Tracheal epithelial cell (primary cell): ENCODE data around the gene SCG2. TPM values are rescaled to one million over a fixed set of nuclear protein-coding genes. Genes with fewer than 3 reads are reported as not detected.

Source experiments
- total RNA-seq: library from RNA; depleted of rRNA; stranded (reverse); fragments of >200 nt; gene quantifications from 2 replicates; pipeline ENCODE4 v1.2.1, GENCODE V29; 2014

The SCG2 gene, protein sequence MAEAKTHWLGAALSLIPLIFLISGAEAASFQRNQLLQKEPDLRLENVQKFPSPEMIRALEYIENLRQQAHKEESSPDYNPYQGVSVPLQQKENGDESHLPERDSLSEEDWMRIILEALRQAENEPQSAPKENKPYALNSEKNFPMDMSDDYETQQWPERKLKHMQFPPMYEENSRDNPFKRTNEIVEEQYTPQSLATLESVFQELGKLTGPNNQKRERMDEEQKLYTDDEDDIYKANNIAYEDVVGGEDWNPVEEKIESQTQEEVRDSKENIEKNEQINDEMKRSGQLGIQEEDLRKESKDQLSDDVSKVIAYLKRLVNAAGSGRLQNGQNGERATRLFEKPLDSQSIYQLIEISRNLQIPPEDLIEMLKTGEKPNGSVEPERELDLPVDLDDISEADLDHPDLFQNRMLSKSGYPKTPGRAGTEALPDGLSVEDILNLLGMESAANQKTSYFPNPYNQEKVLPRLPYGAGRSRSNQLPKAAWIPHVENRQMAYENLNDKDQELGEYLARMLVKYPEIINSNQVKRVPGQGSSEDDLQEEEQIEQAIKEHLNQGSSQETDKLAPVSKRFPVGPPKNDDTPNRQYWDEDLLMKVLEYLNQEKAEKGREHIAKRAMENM
- 0.21 and 0.24 TPM in 2 replicates for total RNA-seq

DNA sequence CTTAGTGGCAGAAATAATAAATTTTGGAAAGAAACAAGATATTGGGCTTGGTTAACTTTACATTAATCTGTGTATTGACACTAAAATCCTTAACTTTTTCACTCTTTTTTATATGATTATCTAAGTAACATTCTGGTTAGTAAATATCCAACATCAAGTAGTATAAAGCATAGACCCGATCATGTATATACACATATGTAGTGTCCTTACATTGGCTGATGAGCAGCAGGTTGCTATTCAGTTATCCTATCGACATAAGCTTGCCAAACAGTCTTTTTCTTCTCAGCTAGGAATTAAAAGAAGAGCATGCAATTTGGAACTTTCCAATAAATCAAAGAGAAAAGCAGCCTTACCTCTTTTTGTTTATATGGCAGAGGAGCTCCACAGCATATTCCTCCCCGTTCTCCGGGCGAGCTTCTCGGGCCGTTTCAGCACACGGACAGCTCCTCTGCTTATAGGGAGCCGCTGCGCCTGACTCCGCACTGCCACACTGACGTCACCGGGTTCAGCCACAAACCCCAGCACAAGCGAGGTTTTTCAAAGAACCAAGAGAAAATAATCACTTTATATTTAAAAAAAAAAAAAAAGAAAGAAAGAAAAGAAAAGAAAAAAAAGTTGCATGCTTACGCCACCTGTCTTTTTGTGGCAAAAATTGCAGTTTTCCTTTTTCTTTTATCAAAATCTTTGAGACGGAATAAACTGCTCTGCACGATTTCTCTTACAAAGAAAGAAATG, at the start of gene SCG2:
TSS of gene SCG2 (minus strand) at position 430 of the 735 bp plus-strand sequence. CDS start 3,079 bp downstream, outside the sequence.

Other genes with a start within 250 kb of the SCG2 start
- 51.8 and 69.5 TPM in 2 replicates for gene AP1S3, start 235.2 kb upstream of the SCG2 start, total RNA-seq